Tibial artery (tissue), 4 donors: ENCODE measurements around the gene LNX2.

Experiments
- DNase-seq, 2 donors: peaks; one replicate each; pipeline ENCODE4 v3.0.0-alpha.2; 2019
- H3K27ac ChIP-seq, 2 donors: fragments of 200-600 bp; sonication (generic) in 1 of 2; 1 replicate in 1 of 2; 2 replicates in 1 of 2; pipeline ENCODE4 v1.5.1; 2018 to 2019; ENCODE audit warnings: mild to moderate bottlenecking in 1 of 2
- H3K27me3 ChIP-seq, 2 donors: fragments of 200-600 bp; sonication (generic) in 1 of 2; one replicate each; pipeline versions ENCODE4 v1.5.1 to v1.6.0; 2016 to 2019
- H3K36me3 ChIP-seq, 3 donors: fragments of 200-600 bp; sonication (generic) in 2 of 3; one replicate each; pipeline ENCODE4 v1.5.1; 2016 to 2019; ENCODE audit warnings: mild to moderate bottlenecking in 2 of 3
- H3K4me1 ChIP-seq, 4 donors: fragments of 200-600 bp; sonication (generic) in 2 of 4; 1 replicate in 3 of 4; 2 replicates in 1 of 4; pipeline ENCODE4 v1.5.1; 2016 to 2019
- H3K4me3 ChIP-seq, 2 donors: fragments of 200-600 bp; sonication (generic) in 1 of 2; 1 replicate in 1 of 2; 2 replicates in 1 of 2; pipeline ENCODE4 v1.5.1; 2018 to 2019; ENCODE audit warnings: mild to moderate bottlenecking in 2 of 2
- H3K9me3 ChIP-seq, 3 donors: fragments of 200-600 bp; sonication (generic) in 1 of 3; one replicate each; pipeline ENCODE4 v1.5.1; 2016 to 2019
- CTCF ChIP-seq, 2 experiments: fragments of 200-600 bp in 1 of 2; fragments of 450-650 bp in 1 of 2; IDR thresholded peaks; one replicate each; pipeline ENCODE4 v1.5.1; 2017 to 2019; ENCODE audit warnings: antibody characterized with exemption in 2 of 2, mild to moderate bottlenecking in 1 of 2, moderate library complexity in 1 of 2
- intact Hi-C: fragments of 100-400 bp; cut with DNase I; formaldehyde crosslinking; loops from one replicate; pipeline ENCODE4 v1.15.0; 2023; ENCODE audit warnings: low total_unique reads

LNX2 gene

DNA sequence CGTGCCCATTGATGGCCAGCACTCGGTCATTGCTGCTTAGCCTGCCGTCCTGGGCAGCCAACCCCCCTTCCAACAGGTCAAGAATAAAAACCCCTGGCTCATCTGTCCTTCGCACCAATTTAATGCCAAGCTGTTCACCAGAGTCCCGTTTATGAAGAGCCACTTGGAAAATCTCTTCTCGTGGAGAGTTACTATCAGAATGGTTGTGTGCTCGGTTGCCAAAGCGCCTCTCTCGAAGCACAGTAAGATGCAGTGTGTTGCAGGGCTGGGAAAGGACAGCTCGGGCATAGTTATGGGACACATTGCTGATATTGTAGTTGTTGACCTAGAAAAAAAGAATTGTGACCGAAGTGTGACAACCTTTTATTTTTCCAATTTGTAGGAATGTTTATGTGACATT, 57.9 kb downstream of the LNX2 start:
- Histone ChIP-seq H3K9me3 (no peaks in the 10 kb centered on the region), H3K27me3 (no peaks in the 10 kb centered on the region), H3K4me1 (no peaks in the 10 kb centered on the region), H3K27ac (no peak overlapping the region), H3K4me3 (no peak overlapping the region), H3K36me3 (peaks cover 19 to 47% (median 27%) of the 10 kb centered on the region in 3 donors)
- no peak for TF ChIP-seq CTCF (IDR thresholded peaks at IDR 0.05)
- intact Hi-C loops: no loop called here
- no peak for DNase-seq

DNA sequence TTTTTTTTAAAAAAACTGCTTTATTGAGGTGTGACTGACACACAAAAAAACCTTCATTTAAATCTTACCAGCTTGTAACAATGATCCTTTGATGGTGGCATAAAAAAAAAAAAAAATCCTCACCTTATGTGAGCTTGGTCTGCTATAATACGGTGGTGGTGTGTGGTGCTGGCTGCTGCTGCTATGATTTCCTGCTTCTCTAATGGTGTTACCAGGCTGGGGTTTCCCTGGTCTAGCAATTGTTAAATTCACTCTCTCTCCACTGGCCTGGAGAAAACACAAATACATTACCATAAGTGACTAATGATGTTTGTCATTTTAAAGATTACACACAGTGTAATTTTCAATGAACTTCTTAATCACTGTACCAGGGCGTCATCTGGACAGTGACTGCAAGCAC, 60.6 kb downstream of the LNX2 start:
- Histone ChIP-seq H3K27me3 (no peaks in the 10 kb centered on the region), H3K4me3 (no peak overlapping the region), H3K4me1 (no peaks in the 10 kb centered on the region), H3K27ac (no peak overlapping the region), H3K9me3 (no peaks in the 10 kb centered on the region), H3K36me3 (peaks cover 12 to 30% (median 12%) of the 10 kb centered on the region in 3 donors)
- TF ChIP-seq CTCF (IDR thresholded peaks at IDR 0.05): no peak
- DNase-seq: no peak
- intact Hi-C loops: no loop called here

DNA sequence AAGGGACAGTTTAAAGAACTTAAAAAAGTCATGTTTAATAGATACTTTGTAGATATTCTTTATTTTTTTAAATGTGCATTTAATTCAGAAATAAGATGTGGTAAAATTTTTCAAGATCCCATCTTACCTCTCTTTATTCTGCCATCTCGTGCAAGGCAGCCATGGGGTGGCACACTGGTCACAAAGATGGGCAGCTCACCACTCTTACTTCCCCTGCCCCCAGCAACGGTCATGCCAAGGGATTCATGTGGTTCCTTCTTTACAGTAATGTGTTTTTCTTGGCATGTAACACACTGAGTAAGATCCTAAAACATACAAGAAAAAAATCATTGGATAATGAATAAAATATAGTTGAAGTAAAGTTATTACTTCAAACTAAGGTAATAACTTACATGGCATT, 64.2 kb downstream of the LNX2 start:
- peak; percentile 18 to 39 for TF ChIP-seq CTCF (IDR thresholded peaks at IDR 0.05)
- DNase-seq: peak; percentile 50 to 70
- intact Hi-C loops: no loop called here
- H3K4me1 ChIP-seq: no peaks in the 10 kb centered on the region
- no peak overlapping the region for H3K4me3 ChIP-seq
- peaks cover 16 to 38% (median 16%) of the 10 kb centered on the region in 3 donors for H3K36me3 ChIP-seq
- H3K9me3 ChIP-seq: no peaks in the 10 kb centered on the region
- H3K27ac ChIP-seq: no peak overlapping the region
- H3K27me3 ChIP-seq: no peaks in the 10 kb centered on the region

GRCh38 chr13:27551562-27551961, 68.8 kb downstream of the LNX2 start:
- Histone ChIP-seq H3K27me3 (no peaks in the 10 kb centered on the region), H3K9me3 (no peaks in the 10 kb centered on the region), H3K4me3 (no peak overlapping the region), H3K27ac (no peak overlapping the region), H3K36me3 (peaks cover 32 to 60% (median 53%) of the 10 kb centered on the region in 3 donors), H3K4me1 (no peaks in the 10 kb centered on the region)
- no peak for TF ChIP-seq CTCF (IDR thresholded peaks at IDR 0.05)
- intact Hi-C loops: no loop called here
- DNase-seq: no peak

DNA sequence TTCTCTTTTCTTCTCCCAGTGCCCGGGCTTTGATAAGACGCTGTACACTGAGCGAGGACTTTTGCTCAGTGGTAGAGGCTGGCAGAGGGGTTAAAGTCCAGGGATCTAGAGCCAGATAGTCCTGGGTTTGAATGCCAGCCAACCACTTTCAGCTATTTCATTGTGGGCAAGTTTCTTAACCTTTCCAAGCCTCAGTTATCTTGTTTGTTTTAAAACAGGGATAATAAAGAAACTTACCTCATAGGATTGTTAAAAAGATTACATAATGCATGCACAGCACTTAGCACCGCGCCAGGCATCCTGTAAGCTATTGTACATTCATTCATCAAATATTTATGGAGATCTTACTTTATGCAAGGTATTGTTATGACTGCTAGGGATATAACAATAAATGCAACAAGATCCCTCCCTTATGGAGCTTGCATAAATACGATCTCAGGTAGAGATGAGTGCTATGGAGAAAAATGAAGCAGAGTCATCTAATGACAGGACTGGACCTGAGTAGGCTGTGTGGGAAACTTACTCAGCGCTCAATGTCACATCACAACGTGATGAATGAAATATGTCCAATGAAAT, 70.8 kb downstream of the LNX2 start:
- Histone ChIP-seq H3K4me3 (no peak overlapping the region), H3K4me1 (no peaks in the 10 kb centered on the region), H3K9me3 (no peaks in the 10 kb centered on the region), H3K36me3 (peaks cover 32 to 57% (median 53%) of the 10 kb centered on the region in 3 donors), H3K27ac (no peak overlapping the region), H3K27me3 (no peaks in the 10 kb centered on the region)
- DNase-seq: no peak
- no peak for TF ChIP-seq CTCF (IDR thresholded peaks at IDR 0.05)
- intact Hi-C loops: no loop called here

DNA sequence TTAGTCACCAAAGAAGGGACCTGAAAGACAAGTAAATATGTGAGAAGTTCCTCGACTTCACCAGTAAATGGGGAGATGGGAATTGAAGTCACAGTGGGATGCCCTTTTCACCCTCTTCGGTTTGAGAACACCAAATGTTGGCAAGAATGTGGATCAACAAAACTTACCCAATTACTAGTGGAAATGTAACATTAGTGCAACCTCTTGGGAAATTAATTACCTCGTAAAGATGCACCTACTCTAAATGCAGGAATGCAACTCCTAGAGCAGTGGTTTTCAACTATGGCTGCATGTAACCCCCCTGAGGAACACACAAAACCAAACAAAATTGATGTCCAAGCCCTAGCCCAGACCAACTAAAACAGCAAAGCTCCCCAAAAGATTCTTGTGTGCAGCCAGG, 78.1 kb downstream of the LNX2 start:
- Histone ChIP-seq H3K27ac (no peak overlapping the region), H3K4me1 (no peaks in the 10 kb centered on the region), H3K27me3 (no peaks in the 10 kb centered on the region), H3K36me3 (peaks cover 3 to 9% (median 6%) of the 10 kb centered on the region in 3 donors), H3K9me3 (no peaks in the 10 kb centered on the region), H3K4me3 (no peak overlapping the region)
- intact Hi-C loops: no loop called here
- no peak for DNase-seq
- no peak for TF ChIP-seq CTCF (IDR thresholded peaks at IDR 0.05)
